ENCODE results near the gene C1orf21. TPM values are rescaled to one million over a fixed set of nuclear protein-coding genes. Genes with fewer than 3 reads are reported as not detected.

Gene C1orf21
- total RNA-seq, 1 donor from 2014 or later = 43.3 TPM

- peaks cover 8% of the 10 kb centered on the region for H3K36me3 Mint-ChIP-seq (ENCODE audit: unreplicated experiment)
- TF ChIP-seq, protein P1, sequence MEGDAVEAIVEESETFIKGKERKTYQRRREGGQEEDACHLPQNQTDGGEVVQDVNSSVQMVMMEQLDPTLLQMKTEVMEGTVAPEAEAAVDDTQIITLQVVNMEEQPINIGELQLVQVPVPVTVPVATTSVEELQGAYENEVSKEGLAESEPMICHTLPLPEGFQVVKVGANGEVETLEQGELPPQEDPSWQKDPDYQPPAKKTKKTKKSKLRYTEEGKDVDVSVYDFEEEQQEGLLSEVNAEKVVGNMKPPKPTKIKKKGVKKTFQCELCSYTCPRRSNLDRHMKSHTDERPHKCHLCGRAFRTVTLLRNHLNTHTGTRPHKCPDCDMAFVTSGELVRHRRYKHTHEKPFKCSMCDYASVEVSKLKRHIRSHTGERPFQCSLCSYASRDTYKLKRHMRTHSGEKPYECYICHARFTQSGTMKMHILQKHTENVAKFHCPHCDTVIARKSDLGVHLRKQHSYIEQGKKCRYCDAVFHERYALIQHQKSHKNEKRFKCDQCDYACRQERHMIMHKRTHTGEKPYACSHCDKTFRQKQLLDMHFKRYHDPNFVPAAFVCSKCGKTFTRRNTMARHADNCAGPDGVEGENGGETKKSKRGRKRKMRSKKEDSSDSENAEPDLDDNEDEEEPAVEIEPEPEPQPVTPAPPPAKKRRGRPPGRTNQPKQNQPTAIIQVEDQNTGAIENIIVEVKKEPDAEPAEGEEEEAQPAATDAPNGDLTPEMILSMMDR (IDR thresholded peaks at IDR 0.05; ENCODE audit: partially characterized antibody, unreplicated experiment) = no peak
- H3K9me3 Mint-ChIP-seq (ENCODE audit: unreplicated experiment) = no peaks in the 10 kb centered on the region
- H3K27ac Mint-ChIP-seq (ENCODE audit: unreplicated experiment) = no peak overlapping the region
- H3K27me3 Mint-ChIP-seq (ENCODE audit: unreplicated experiment) = no peaks in the 10 kb centered on the region
- peaks cover 13% of the 10 kb centered on the region for H3K4me1 Mint-ChIP-seq (ENCODE audit: low read depth, unreplicated experiment)
- no peak for DNase-seq
- no peak overlapping the region for H3K4me3 Mint-ChIP-seq (ENCODE audit: unreplicated experiment)
These were observed 35.8 kb downstream of the C1orf21 start for GRCh38 chr1:184422490-184423233.

DNA sequence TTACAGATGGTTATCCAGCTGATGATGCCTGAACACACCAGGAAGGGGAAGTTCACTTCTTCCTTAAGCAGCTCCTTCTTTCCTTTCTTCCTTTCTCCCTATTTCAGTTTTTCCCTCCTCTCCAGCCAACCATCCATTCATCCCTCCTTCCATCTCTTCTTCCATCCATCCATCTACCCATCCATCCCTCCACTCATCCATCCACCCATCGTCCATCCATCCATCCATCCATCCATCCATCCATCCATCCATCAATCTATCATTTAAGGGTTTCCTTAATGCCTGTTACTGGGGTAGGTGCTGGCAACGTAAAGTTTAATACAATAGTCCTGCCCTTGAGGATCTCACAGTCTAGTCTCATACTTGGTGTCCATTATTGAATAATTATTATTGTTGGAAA, 36.8 kb downstream of the C1orf21 start:
- no peaks in the 10 kb centered on the region for H3K27me3 Mint-ChIP-seq (ENCODE audit: unreplicated experiment)
- H3K4me3 Mint-ChIP-seq (ENCODE audit: unreplicated experiment) = peak overlapping the region; percentile 22

DNA sequence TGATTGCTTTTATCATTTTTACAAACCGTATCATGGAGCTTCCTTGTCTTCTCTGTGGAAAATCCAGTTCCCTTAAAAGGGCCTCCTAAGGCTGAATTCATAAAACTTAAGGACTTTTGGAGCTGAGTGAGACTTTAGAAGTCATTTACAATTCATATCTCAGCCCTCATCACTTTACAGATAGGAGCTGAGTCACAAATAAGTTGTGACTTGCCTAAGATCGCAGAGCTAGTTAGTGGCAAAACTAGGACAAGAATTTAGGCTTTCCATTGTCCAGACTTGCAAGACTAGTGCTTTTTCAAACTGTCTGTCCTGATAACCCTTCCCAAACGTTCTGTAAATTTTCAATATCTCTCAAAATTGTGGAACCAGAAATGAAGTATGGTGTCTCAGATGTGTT, 37.3 kb downstream of the C1orf21 start:
- Mint-ChIP-seq H3K27ac (ENCODE audit: unreplicated experiment) (no peak overlapping the region), H3K27me3 (ENCODE audit: unreplicated experiment) (no peaks in the 10 kb centered on the region), H3K36me3 (ENCODE audit: unreplicated experiment) (peaks cover 8% of the 10 kb centered on the region), H3K4me1 (ENCODE audit: low read depth, unreplicated experiment) (peaks cover 10% of the 10 kb centered on the region), H3K9me3 (ENCODE audit: unreplicated experiment) (no peaks in the 10 kb centered on the region), H3K4me3 (ENCODE audit: unreplicated experiment) (no peak overlapping the region)
- TF ChIP-seq, protein P1 (IDR thresholded peaks at IDR 0.05; ENCODE audit: partially characterized antibody, unreplicated experiment) = no peak
- no peak for DNase-seq

More for the DNA sequence above, 36.8 kb downstream of the C1orf21 start:
- TF ChIP-seq, protein P1 (IDR thresholded peaks at IDR 0.05; ENCODE audit: partially characterized antibody, unreplicated experiment) = no peak
- H3K4me1 Mint-ChIP-seq (ENCODE audit: low read depth, unreplicated experiment) = peaks cover 13% of the 10 kb centered on the region
- H3K9me3 Mint-ChIP-seq (ENCODE audit: unreplicated experiment) = no peaks in the 10 kb centered on the region
- no peak for DNase-seq
- H3K36me3 Mint-ChIP-seq (ENCODE audit: unreplicated experiment) = peaks cover 8% of the 10 kb centered on the region
- no peak overlapping the region for H3K27ac Mint-ChIP-seq (ENCODE audit: unreplicated experiment)

DNA sequence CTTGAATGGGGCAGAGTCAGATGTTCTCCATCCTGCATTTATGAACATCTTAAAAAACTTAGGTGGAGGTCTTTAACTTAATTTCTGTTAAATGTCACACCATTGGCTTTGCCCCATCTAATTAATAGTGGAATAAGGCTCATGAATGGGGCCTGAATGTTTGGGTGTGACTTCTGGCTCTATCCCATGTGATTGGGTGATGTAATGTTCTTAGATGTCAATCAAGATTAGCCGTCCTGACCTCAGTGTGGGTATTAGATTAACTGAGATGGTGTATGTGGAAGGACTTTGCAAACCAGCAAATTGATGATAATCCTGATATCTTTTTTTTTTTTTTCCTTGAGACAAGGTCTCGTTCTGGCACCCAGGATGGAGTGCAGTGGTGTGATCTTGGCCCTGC, 38.1 kb downstream of the C1orf21 start:
- no peaks in the 10 kb centered on the region for H3K27me3 Mint-ChIP-seq (ENCODE audit: unreplicated experiment)
- no peak overlapping the region for H3K27ac Mint-ChIP-seq (ENCODE audit: unreplicated experiment)
- peaks cover 2% of the 10 kb centered on the region for H3K4me1 Mint-ChIP-seq (ENCODE audit: low read depth, unreplicated experiment)
- H3K9me3 Mint-ChIP-seq (ENCODE audit: unreplicated experiment) = no peaks in the 10 kb centered on the region
- TF ChIP-seq, protein P1 (IDR thresholded peaks at IDR 0.05; ENCODE audit: partially characterized antibody, unreplicated experiment) = no peak
- no peak overlapping the region for H3K4me3 Mint-ChIP-seq (ENCODE audit: unreplicated experiment)
- H3K36me3 Mint-ChIP-seq (ENCODE audit: unreplicated experiment) = peaks cover 8% of the 10 kb centered on the region
- DNase-seq = no peak

DNA sequence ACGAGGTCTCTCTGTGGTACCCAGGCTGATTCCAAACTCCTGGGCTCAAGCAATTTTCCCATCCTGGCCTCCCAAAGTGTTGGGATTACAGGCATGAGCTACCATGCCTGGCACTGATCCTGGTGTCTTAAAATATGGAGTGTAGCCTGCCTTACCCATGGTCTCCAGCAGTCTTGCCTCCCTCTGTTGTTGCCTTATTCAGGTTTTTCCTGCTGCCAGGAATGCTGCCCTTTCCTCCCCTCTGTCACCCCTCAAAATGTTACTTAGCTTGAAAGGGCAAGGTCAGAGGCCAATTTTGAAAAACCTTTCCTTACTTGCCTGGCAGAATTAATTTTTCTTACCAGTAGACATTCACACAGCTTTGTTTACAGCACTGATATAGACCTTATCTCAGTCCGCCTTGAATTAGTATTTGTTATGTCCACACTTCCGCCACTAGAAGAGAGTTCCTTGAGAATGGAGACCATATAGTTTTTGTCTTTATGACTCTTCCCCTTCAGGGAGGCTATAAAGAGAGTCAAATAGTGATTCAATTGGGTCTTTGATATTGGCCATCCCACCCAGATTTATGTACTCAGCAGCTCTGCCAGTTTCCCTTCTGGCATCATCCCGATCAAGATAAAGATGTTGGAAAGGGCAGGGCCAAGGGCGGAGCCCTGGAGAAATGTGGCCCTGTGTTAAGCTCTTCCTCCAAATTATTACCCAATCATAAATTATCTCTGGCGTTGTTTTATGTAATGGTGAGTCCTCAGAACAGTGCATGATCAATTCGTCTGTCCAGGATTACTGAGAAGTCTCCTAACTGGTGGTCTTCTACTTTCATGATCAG, 38.8 kb downstream of the C1orf21 start:
- DNase-seq = no peak
- TF ChIP-seq, protein P1 (IDR thresholded peaks at IDR 0.05; ENCODE audit: partially characterized antibody, unreplicated experiment) = no peak
- Mint-ChIP-seq H3K4me3 (ENCODE audit: unreplicated experiment) (no peak overlapping the region), H3K9me3 (ENCODE audit: unreplicated experiment) (no peaks in the 10 kb centered on the region), H3K27me3 (ENCODE audit: unreplicated experiment) (no peaks in the 10 kb centered on the region), H3K36me3 (ENCODE audit: unreplicated experiment) (peaks cover 8% of the 10 kb centered on the region), H3K4me1 (ENCODE audit: low read depth, unreplicated experiment) (no peaks in the 10 kb centered on the region), H3K27ac (ENCODE audit: unreplicated experiment) (no peak overlapping the region)

All from glutamatergic neuron (in vitro differentiated cells).